Measurements from ENCODE around the gene ITGB6. TPM values are rescaled to one million over a fixed set of nuclear protein-coding genes. Genes with fewer than 3 reads are reported as not detected.

ITGB6 gene
- total and polyA plus RNA-seq, 2 of the 4 experiments (the other 2 are of a cell fraction): under 0.01 TPM; not detected in 1

DNA sequence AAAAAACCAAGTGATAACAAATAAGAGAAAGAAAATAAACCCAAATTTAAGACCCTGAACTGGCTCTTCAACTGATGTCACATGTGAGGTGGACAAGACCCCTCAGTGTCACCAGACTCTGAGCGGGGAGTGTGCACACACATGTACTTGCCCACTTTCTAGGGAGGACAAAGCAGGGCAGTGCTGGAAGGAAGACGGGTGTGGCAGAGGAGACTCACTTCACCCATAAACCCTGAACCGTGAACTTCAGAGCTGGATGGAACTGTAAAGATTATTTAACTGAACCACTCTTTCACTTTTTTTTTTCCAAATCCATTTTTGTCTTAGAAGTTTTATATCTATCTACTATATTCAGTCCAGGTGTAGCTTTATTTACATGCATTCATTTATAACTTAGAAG, 149.9 kb downstream of the ITGB6 start:
- Histone ChIP-seq H3K4me2 (ENCODE audit: low read depth, low read length) (no peak overlapping the region), H4K5ac (ENCODE audit: low read depth, low read length) (no peak overlapping the region), H4K8ac (ENCODE audit: low read depth in 2 of 2, low read length in 2 of 2) (no peak overlapping the region), H3K23ac (ENCODE audit: low read depth, low read length) (no peak overlapping the region), H3K4ac (ENCODE audit: low read depth, low read length) (no peak overlapping the region), H2BK5ac (ENCODE audit: low read depth, low read length, poor library complexity, severe bottlenecking) (no peak overlapping the region), H2AK9ac (replicated peaks; ENCODE audit: low read depth, low read length, poor library complexity) (no peak overlapping the region), H3K4me1 (ENCODE audit: control insufficient read depth, insufficient read depth, low read length) (no peaks in the 10 kb centered on the region), H2BK120ac (ENCODE audit: low read depth, low read length) (no peak overlapping the region), H3K27me3 (ENCODE audit: control insufficient read depth, insufficient read depth, low read length) (peaks cover 11% of the 10 kb centered on the region), H2AK5ac (ENCODE audit: low read depth, low read length) (no peak overlapping the region), H3K79me1 (ENCODE audit: low read depth in 1 of 2, low read length in 2 of 2) (no peaks in the 10 kb centered on the region), H2BK20ac (ENCODE audit: low read depth, low read length) (no peak overlapping the region), H3K9me3 (ENCODE audit: control insufficient read depth, insufficient read depth, low read length) (no peaks in the 10 kb centered on the region), H2BK15ac (ENCODE audit: low read depth, low read length) (no peak overlapping the region), H3K56ac (ENCODE audit: extremely low read depth, insufficient read depth, low read length) (no peak overlapping the region), H2AFZ (replicated peaks; ENCODE audit: low read length, poor library complexity) (no peak overlapping the region), H3K4me3 (ENCODE audit: insufficient read depth, low read depth, low read length) (no peak overlapping the region), H4K91ac (ENCODE audit: insufficient read depth, low read depth, low read length) (no peak overlapping the region), H3K27ac (ENCODE audit: insufficient read depth, low read length) (no peak overlapping the region), H3K18ac (ENCODE audit: low read depth, low read length) (no peak overlapping the region), H3K9me1 (ENCODE audit: insufficient read depth, low read length) (no peaks in the 10 kb centered on the region; the same call in 1 of the 2 replicates), H3K9ac (ENCODE audit: low read depth, low read length) (no peak overlapping the region), H4K20me1 (ENCODE audit: insufficient read depth, low read length) (no peaks in the 10 kb centered on the region), H3K14ac (replicated peaks; ENCODE audit: low read depth, low read length) (no peak overlapping the region), H3K36me3 (ENCODE audit: control insufficient read depth, insufficient read depth, low read length) (no peaks in the 10 kb centered on the region)
- CTCF ChIA-PET: interaction anchor here (0.6 kb wide), 1 partner anchor 52 kb away, joined by 3 read pairs; no protein-coding TSS in a partner anchor
- POLR2A ChIA-PET (ENCODE audit: unreplicated experiment): no interaction called here
- in situ Hi-C loops (cut with MboI; ENCODE audit: low sequenced_read_pairs): no loop called here
- WGBS, 2 experiments (ENCODE audit: extremely low coverage in 2 of 2, insufficient read length in 1 of 2): no CpG with 5 or more reads among the region's 3 CpGs
- BruUV-seq (replicated peaks): no TSS peak
- DNase-seq (no peak), ATAC-seq (ENCODE audit: low read depth) (no peak)
- no peak for TF ChIP-seq MXI1 (IDR thresholded peaks at IDR 0.05; ENCODE audit: borderline replicate concordance, low read depth, low read length)
- TF ChIP-seq, protein P1, sequence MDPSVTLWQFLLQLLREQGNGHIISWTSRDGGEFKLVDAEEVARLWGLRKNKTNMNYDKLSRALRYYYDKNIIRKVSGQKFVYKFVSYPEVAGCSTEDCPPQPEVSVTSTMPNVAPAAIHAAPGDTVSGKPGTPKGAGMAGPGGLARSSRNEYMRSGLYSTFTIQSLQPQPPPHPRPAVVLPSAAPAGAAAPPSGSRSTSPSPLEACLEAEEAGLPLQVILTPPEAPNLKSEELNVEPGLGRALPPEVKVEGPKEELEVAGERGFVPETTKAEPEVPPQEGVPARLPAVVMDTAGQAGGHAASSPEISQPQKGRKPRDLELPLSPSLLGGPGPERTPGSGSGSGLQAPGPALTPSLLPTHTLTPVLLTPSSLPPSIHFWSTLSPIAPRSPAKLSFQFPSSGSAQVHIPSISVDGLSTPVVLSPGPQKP (IDR thresholded peaks at IDR 0.05; ENCODE audit: borderline replicate concordance, low read depth, low read length): no peak
- no peak for TF ChIP-seq RFX5 (IDR thresholded peaks at IDR 0.05; ENCODE audit: low read depth, low read length)
- TF ChIP-seq MAZ (IDR thresholded peaks at IDR 0.05; ENCODE audit: borderline replicate concordance, low read depth, low read length): no peak
- TF ChIP-seq, protein P2, sequence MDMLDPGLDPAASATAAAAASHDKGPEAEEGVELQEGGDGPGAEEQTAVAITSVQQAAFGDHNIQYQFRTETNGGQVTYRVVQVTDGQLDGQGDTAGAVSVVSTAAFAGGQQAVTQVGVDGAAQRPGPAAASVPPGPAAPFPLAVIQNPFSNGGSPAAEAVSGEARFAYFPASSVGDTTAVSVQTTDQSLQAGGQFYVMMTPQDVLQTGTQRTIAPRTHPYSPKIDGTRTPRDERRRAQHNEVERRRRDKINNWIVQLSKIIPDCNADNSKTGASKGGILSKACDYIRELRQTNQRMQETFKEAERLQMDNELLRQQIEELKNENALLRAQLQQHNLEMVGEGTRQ (IDR thresholded peaks at IDR 0.05; ENCODE audit: low read depth, low read length): no peak
- no peak for TF ChIP-seq CHD1 (IDR thresholded peaks at IDR 0.05; ENCODE audit: low read depth, low read length)
- no peak for TF ChIP-seq CEBPB (IDR thresholded peaks at IDR 0.05; ENCODE audit: low read depth, low read length)
- no peak for TF ChIP-seq RAD21 (IDR thresholded peaks at IDR 0.05; ENCODE audit: low read length)
- TF ChIP-seq MAFK (IDR thresholded peaks at IDR 0.05; ENCODE audit: low read depth, low read length): no peak
- TF ChIP-seq, protein P3, sequence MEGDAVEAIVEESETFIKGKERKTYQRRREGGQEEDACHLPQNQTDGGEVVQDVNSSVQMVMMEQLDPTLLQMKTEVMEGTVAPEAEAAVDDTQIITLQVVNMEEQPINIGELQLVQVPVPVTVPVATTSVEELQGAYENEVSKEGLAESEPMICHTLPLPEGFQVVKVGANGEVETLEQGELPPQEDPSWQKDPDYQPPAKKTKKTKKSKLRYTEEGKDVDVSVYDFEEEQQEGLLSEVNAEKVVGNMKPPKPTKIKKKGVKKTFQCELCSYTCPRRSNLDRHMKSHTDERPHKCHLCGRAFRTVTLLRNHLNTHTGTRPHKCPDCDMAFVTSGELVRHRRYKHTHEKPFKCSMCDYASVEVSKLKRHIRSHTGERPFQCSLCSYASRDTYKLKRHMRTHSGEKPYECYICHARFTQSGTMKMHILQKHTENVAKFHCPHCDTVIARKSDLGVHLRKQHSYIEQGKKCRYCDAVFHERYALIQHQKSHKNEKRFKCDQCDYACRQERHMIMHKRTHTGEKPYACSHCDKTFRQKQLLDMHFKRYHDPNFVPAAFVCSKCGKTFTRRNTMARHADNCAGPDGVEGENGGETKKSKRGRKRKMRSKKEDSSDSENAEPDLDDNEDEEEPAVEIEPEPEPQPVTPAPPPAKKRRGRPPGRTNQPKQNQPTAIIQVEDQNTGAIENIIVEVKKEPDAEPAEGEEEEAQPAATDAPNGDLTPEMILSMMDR (conservative IDR thresholded peaks at IDR 0.05; ENCODE audit: low read depth, low read length): no peak
- no peak for TF ChIP-seq SMC3 (IDR thresholded peaks at IDR 0.05; ENCODE audit: low read depth, low read length)
- TF ChIP-seq RCOR1 (IDR thresholded peaks at IDR 0.05; ENCODE audit: insufficient replicate concordance, low read length): no peak
- no peak for TF ChIP-seq BHLHE40 (IDR thresholded peaks at IDR 0.05; ENCODE audit: low read depth, low read length)
- no peak for TF ChIP-seq POLR2A (IDR thresholded peaks at IDR 0.05; ENCODE audit: low read depth, low read length)
- TF ChIP-seq FOS (IDR thresholded peaks at IDR 0.05; ENCODE audit: low read depth, low read length): no peak
- intact Hi-C loops (cut with micrococcal nuclease): no loop called here
- dilution Hi-C loops (cut with HindIII; ENCODE audit: low sequenced_read_pairs, unreplicated experiment): no loop called here
